Umbilical cord (tissue), 2 donors: Measurements from ENCODE around the gene CEMIP. TPM values are rescaled to one million over a fixed set of nuclear protein-coding genes. Genes with fewer than 3 reads are reported as not detected.

Source experiments
- DNase-seq: peaks from one replicate; pipeline ENCODE4 v3.0.0-alpha.2; 2015; ENCODE audit warnings: low spot score
- total RNA-seq: library from RNA; depleted of rRNA; stranded (reverse); fragments of >200 nt; gene quantifications from one replicate; pipeline ENCODE4 v1.2.3, GENCODE V29; 2014; ENCODE audit warnings: low replicate concordance; ENCODE audit not compliant: insufficient read depth

Gene CEMIP
- total RNA-seq, 1 donor from 2014 or later = 2.4 TPM

DNA sequence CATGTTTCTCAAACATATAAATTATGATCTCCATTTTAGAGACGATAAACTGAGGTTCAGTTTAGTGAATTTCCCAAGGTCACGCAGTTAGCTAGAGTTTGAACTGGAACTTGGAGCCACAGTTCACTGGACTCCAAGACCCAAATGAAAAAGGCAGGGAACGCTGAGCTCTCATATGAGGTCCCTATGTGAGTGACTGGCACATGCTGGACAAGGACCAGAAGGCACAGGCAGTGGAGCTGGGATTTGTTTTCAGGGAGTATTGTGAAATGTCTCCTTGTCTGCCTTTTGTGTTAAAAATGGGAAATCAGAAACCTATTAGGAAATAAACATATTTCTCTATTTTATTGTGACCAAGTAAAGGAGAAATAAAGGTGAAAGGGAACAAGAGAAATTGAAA lies 147.0 kb downstream of the CEMIP start:
- DNase-seq = no peak

DNA sequence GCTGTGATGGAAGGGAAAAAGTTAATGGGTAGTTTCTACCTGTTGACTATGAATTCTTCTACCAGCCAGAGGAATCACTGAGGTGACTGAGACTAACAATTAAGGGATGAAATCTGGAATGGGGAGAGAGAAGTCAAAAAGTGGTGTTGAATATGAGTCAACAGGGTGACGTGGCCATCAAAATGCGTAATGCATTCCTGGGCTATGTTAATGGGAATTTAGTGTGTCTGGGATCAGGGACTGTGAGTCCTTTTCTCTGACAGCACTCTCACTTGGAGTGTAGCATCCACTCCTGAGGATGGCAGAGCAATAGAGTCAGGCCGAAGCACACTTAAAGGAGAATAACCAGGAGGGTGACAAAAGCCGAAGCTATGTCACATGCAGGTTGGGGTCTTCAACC lies 150.1 kb downstream of the CEMIP start:
- no peak for DNase-seq

DNA sequence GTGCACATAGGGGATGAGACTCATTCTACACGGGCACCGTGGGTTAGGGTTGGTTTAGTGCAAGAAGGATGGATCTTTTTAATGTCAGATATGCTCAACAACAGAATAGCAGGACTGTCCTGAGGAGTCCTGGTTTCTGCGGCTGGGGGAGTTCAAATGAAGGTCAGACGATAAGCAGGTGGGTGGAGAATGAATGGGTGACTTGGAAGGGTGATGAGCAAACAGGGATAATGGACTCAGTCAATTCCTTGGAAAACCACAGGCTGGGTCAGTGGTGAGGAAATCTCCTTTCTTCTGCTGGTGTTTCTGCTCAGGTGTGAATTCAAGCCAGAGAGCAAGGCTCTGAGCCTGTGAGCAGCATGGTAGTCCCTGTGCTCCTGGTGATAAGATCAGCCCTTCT lies 150.5 kb downstream of the CEMIP start:
- DNase-seq = no peak

DNA sequence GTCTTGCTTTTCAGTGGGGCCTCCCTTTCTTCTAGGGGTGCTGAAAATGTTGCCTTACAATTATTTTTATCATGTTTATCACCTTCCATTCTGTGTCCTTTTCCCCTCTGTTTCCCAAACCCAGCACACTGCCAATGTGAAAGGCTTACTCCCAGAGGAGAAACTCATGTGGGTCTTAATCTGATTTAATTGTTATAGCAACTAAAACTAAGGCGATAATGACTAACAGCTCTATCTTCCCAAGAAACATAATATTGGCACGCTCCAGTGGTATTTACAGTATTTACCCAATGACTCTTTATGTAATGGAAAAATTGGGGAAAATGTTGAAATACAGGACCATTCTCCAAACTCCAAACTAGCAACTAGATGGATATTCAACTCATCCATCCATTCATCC lies 152.0 kb downstream of the CEMIP start:
- no peak for DNase-seq

DNA sequence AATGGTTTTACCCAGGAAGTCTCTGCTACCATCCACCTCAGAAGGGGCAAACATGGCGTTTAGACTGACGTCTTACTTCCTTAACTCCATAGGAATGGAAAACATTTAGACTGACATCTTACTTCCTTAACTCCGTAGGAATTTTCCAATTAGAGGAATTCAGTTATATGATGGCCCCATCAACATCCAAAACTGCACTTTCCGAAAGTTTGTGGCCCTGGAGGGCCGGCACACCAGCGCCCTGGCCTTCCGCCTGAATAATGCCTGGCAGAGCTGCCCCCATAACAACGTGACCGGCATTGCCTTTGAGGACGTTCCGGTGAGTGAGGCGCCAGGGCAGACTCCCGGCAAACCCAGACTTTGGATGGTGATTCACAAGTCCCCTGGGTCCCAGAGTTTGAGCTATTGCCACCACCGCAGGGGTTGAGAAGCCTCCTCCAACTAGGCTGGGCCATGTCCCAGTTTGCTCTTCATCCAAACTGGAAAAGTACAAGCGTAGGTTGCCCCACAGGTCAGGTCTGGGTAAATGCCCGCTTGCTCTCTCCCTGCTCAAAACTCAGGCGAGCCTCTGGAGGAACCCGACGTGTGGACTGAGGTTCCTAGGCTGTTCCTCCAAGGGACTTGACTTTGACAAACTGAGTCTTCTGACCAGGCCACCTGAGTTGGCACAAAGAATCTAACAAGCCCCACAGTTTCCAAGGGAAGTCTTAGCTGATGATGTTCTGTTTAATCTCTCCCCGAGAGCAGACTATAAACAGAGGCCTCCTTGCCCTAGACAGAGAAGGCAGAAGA lies 152.7 kb downstream of the CEMIP start:
- DNase-seq = no peak

DNA sequence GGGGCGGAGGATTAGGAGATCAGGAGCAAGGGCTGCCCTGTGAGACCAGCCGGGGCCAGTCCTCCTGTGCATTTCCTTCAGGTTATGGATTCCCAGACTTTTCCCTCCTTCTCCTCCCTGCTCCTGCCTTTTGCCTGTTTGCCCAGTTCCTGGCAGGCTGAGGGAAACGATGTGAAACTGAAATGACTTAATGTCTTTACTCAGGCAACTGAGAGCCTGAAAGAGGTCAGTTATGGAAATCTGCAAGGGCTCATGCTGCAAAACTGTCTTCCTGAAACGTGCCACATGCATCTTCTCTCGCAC lies 153.3 kb downstream of the CEMIP start:
- DNase-seq = peak; percentile 59

DNA sequence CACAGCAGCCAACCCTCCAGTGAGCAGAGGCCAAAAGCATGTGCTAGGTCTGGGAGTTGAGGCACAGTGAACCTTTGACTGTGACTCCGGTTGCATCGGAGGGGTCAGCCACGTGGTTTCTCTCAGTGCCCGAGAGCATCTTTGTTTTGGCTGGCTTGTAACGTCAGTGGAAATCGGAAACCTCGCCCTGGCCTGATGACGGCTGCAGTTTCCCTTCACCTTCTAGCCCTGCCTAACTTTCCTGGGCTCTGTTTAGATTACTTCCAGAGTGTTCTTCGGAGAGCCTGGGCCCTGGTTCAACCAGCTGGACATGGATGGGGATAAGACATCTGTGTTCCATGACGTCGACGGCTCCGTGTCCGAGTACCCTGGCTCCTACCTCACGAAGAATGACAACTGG lies 153.8 kb downstream of the CEMIP start:
- DNase-seq = peak; percentile 20

DNA sequence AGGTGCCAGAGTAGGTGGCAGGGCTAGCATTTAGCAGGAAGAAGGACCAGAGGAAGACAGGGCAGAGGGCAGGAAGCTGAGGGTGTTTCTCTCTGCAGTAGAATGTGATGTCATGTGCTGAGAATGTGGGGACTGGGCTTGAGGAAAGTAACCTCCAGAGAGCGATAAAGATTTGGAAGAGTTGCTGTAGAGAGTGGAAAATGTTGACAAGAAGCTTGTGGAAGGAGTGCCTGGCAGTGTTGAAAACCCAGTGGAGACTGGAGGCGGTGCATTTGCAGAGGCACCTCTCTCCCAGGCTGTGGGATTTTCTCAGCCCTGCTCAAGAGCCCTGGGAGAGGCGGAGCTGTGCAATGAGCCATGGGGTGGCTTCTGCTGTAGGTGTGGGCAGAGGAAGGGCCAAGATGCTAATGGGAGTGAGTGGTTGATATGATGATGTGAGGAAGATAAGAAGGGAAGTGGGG lies 155.6 kb downstream of the CEMIP start:
- DNase-seq = peak; percentile 88

DNA sequence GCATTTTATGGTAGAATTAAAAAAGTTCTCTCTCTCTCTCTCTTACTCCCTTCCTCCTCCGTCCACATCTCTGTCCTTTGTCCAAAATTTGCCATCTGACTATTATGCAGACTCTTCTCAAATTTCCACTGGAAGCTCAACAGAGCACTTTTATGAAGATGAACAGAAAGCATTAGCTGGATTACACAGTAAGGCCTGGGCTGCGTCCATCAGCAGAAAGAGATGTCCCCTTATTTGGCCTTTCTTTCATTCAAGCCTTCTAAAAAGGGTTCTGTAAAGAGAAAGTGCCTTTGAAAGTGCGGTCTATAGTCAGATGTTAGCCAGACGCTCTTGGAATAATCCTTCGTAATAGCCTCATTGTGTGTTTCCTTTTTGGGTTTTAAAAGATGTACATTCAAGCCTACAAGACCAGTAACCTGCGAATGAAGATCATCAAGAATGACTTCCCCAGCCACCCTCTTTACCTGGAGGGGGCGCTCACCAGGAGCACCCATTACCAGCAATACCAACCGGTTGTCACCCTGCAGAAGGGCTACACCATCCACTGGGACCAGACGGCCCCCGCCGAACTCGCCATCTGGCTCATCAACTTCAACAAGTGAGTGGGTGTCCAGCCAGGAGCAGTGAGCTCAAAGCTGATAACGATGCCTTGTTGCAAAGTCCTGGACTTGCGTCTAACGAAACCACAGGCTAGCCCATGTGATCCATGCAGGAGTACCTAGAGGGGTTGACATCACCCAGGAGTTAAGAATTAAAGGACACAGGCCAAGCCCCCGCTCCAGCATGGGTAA lies 157.3 kb downstream of the CEMIP start:
- DNase-seq = peak; percentile 96

DNA sequence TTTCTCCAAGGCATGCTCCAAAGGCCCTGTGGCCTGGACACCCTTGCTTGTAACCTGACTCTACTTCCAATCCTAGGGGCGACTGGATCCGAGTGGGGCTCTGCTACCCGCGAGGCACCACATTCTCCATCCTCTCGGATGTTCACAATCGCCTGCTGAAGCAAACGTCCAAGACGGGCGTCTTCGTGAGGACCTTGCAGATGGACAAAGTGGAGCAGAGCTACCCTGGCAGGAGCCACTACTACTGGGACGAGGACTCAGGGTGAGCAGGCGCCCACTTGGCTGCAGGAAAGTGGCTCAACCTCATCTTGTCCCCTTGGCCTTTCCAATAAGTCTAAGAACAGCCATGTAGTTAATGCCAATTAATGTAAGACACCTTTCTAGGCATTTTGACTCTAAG lies 158.5 kb downstream of the CEMIP start:
- no peak for DNase-seq

DNA sequence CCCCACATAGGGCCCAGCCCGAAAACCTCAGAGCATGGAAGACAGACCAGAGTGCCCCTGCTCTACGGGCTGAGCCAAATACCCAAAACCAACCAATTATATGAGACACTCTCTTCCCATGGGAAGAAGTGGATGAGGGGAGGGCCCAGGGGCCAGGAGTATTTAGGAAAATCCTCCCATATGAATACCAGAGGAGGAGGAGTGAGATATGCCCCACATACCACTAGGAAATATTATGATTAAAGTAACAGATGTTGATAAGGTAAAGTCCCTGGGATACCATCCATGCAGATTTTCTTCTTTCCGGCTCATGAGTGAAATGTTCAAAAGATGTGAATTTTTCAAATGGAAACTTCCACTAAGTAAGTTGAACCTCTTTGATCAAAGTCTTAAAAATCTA lies 160.0 kb downstream of the CEMIP start:
- DNase-seq = peak; percentile 56

DNA sequence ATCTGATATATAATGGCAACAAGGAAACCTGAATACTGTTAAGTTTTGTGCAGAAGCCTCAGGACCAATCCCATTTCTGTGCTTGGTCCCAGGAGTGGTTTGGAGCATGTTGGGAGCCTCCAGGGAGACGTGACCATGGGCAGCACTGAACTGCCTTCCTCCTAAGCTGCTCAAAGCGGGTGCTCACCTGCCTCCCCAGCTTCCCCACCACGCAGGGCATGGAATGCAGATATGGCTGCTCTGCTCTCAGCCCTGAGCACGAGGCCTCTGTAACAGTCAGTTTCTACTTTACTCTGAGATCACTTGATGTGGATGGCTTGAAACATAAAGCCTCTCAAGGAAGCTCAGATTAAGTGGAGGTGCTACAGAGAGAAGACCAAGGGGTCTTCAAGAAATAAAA lies 161.2 kb downstream of the CEMIP start:
- no peak for DNase-seq

DNA sequence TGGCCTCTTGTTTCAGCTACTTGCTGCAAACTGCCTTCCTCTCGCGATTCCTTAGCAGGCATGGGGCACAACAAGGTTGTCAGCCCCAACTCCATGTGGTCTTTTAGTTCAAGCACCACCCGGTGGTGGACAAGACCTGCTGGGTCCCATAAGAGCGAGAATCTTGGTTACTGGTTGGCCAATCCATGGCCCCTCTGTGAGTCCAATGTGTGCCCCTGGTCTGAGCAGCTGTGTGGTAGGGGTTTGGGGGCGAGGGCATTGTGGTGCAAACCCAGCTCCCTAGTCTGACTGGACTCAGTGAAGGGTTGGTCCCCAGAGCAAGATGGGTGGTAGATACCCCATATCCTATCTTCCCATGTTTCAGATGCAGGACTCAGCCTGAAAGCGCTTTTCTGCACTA lies 161.7 kb downstream of the CEMIP start:
- DNase-seq = no peak

DNA sequence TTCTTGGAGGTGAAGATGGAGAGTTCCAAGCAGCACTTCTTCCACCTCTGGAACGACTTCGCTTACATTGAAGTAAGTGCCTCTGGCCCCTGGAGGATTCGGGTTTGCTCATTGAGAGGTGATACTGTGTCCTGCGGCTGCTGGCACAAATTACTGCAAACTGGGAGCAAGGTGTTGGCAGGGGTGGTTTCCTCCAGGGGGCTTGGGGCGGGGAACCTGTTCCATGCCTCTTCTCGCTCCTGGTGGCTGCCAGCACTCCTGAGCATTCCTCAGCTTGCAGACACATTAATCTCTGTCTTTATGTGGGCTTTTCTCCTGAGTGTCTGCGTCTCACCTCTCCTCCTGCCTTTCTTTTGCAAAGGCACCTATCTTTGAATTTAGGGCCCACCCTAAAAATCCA lies 163.1 kb downstream of the CEMIP start:
- no peak for DNase-seq

DNA sequence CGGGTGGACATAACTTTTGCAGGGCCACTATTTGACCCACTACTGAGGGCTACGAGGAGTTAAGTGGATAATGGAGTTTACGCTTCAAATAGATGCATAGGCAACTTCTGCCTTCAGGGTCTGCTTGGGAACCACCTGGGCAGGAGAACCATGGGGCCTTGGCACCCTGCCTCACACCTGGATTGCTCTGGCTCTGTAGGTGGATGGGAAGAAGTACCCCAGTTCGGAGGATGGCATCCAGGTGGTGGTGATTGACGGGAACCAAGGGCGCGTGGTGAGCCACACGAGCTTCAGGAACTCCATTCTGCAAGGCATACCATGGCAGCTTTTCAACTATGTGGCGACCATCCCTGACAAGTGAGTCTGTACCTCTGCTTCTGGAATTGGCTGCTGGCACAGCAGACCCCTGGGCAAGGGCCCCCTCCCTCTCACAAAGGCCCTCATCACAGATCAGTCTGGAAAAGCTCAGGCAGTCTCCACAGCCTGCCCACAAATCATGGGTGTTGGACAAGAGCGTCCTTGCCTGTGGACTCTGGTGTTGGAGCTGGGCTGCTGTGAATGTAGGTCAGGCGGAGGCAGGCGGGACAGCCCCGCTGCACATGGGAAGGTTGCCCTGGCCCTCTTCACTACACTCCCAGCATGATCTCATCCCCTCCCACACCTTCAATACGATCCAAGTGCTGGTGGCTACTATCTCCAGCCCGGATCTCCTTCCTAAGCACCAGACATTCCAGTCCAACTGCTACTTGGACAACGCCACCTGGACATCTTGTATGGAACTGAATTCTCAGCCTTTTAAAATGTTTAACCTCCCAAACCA lies 163.8 kb downstream of the CEMIP start:
- DNase-seq = no peak

DNA sequence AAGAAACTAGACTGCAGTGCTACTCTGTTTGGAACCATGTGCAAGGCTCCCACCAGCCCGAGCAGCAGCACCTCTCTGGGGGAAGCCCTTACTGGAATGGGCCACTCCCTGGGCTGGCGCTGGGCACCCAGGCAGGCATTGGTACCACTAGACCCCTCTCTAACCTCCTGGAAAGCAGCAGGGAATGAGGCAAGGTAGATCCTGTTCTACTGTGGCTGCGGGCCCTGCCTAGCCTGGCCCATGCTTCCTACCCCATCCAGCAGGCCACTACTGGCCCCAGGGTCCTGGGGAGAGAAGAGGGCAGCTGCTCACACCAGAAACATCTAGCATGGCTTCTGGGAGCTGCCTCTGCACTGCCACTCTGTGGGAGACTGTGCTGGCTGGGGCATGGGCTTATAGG lies 165.6 kb downstream of the CEMIP start:
- DNase-seq = no peak

DNA sequence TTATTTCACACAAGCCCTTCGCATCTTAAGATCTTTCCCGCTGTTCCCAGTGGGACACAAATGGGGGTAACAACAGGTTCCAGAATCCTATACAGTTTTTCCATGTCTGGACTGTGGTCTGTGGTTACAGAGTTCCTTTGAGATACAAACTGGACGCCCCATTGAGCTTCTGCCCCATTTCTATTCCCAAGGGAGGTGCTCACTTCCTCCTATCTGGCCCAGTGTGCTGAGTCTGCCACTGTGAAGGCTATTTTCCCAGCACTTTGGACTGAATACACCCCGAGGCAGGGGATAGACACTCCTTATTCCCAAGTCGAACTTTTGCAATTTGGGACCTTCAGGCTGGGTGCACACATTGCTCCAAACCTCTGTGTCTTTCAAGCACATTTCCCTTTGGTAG lies 166.4 kb downstream of the CEMIP start:
- no peak for DNase-seq

DNA sequence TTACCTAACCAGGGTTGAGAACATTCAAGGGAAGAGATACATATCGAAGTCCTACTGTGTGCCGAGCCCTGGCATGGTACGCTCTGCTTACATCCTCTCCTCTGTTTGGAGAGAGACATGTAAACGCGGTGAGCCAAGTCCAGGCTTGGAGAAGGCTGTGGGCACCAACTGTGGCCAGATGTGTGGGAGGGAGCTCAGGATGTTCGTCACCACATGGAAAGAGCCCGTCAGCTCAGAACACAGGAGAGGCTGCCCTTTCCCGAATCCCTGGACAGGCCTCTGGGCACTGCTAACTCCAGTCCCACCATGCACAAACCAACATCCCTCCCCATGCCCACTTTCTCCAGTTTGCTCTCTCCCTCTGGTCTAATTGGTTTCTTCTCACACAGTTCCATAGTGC lies 167.4 kb downstream of the CEMIP start:
- DNase-seq = no peak

DNA sequence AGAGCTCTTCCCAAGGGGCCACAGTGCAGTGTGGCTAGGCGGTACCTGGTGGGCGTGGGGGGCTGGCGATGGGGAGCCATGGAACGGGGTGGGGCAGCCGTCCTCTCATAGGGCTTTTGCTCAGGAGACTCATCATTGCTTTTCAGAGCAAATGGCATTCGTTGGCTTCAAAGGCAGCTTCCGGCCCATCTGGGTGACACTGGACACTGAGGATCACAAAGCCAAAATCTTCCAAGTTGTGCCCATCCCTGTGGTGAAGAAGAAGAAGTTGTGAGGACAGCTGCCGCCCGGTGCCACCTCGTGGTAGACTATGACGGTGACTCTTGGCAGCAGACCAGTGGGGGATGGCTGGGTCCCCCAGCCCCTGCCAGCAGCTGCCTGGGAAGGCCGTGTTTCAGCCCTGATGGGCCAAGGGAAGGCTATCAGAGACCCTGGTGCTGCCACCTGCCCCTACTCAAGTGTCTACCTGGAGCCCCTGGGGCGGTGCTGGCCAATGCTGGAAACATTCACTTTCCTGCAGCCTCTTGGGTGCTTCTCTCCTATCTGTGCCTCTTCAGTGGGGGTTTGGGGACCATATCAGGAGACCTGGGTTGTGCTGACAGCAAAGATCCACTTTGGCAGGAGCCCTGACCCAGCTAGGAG lies 169.6 kb downstream of the CEMIP start:
- no peak for DNase-seq

DNA sequence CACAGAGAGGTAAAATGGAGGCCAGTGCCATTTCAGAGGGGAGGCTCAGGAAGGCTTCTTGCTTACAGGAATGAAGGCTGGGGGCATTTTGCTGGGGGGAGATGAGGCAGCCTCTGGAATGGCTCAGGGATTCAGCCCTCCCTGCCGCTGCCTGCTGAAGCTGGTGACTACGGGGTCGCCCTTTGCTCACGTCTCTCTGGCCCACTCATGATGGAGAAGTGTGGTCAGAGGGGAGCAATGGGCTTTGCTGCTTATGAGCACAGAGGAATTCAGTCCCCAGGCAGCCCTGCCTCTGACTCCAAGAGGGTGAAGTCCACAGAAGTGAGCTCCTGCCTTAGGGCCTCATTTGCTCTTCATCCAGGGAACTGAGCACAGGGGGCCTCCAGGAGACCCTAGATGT lies 170.6 kb downstream of the CEMIP start:
- no peak for DNase-seq

DNA sequence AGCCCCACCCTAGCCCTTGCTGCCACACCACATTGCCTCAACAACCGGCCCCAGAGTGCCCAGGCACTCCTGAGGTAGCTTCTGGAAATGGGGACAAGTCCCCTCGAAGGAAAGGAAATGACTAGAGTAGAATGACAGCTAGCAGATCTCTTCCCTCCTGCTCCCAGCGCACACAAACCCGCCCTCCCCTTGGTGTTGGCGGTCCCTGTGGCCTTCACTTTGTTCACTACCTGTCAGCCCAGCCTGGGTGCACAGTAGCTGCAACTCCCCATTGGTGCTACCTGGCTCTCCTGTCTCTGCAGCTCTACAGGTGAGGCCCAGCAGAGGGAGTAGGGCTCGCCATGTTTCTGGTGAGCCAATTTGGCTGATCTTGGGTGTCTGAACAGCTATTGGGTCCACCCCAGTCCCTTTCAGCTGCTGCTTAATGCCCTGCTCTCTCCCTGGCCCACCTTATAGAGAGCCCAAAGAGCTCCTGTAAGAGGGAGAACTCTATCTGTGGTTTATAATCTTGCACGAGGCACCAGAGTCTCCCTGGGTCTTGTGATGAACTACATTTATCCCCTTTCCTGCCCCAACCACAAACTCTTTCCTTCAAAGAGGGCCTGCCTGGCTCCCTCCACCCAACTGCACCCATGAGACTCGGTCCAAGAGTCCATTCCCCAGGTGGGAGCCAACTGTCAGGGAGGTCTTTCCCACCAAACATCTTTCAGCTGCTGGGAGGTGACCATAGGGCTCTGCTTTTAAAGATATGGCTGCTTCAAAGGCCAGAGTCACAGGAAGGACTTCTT lies 171.3 kb downstream of the CEMIP start:
- DNase-seq = no peak
